Stimulated activated CD4-positive, alpha-beta T cell treated with anti-CD3 and anti-CD28 coated beads, Interleukin-12 subunit alpha, Interleukin-12 subunit beta, amount 100 ng/mL, for 24 hours (primary cell): ENCODE measurements around the gene SNCA.

Experiments used
- DNase-seq, 2 experiments: peaks; one replicate each; pipeline ENCODE4 v3.0.0-alpha.2; 2020; ENCODE audit warnings: low read depth in 2 of 2

Gene SNCA

DNA sequence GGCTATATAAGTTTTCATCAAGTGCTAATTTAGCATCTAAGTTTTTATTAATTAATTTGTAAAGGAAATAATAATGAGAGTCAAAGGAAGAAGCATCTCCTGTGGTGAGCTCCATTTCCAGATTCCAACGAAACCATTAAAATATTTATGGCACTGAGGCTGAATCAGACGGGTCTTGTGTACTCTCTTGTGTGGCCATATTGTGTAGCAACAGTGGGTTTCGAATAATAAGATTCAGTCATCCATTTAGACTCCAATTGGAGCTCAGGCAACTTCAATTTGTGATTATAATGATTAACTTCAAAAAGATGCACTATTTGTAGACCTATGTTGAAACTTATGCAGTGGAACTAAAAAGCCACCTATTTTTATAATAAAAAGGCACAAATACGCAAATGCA lies 82.4 kb downstream of the SNCA start:
- no peak for DNase-seq

DNA sequence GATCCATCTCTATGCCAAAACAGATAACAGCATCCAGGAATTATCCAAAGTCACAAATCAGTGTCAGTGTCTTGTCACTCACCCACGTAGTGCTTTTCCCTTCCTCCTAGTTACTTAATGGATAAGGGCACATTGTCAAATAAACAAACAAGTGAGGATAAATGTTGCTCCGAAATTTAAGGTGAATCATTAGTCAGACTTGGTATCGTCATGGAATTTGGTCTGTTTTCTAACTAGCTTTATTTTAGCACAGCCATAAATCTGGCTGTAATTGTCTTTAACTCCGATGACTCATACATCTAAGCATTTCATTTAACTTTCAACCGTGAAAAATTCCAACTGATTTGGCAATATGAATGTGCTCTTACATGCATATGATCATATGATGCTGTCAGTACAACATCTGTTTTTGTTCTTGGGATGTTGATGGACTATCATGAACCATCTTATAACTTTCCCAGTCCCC lies 83.3 kb downstream of the SNCA start:
- no peak for DNase-seq

DNA sequence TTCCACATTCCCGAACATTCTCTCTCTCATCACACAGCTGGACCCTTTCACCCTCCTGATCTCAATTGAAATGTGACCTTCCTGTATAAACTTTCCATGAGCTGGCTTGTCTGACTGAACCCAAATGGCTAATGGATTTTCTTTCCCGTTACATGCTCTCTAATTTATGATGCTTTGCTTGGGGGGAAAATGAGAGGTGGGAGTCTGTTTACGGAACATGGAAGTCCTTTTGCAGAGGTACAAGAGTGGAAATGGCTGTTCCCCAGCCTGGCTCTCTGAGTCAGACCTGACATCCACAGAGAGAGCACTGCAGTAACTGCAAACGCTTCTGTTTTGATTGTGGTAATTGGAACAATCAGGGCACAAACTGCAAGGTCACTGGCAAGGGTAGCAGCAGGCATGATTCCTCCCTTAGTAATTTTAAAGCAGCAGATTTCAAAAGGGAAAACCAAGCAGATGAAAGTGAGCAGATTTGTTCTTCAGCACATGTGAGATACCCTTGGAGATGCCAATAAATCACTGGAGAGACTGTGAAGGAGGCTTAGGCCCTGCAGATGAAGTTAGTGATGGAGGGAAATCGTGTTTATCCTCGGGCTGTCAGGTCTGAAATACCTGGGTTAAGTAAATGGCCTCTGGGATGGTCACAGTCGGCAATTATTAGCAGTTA lies 83.9 kb downstream of the SNCA start:
- DNase-seq, result no peak

DNA sequence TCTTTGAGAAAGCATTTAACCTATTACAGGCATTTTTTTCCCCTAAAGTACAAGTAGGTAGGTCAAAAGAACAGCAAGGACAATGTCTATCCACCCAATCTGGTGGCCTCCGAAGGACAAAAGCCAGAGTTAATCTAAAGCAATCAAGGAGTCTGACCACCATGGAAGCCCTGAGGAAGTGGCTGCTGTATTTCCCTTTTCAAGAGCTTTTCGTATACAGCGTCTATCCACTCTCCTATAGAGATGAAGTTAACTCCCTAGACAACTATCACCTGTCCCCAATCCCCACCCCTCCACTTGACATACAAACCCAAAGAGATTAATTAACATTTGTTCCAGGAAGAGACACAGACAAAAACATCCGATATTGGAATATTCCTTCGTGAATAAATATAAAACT lies 85.5 kb downstream of the SNCA start:
- no peak for DNase-seq

DNA sequence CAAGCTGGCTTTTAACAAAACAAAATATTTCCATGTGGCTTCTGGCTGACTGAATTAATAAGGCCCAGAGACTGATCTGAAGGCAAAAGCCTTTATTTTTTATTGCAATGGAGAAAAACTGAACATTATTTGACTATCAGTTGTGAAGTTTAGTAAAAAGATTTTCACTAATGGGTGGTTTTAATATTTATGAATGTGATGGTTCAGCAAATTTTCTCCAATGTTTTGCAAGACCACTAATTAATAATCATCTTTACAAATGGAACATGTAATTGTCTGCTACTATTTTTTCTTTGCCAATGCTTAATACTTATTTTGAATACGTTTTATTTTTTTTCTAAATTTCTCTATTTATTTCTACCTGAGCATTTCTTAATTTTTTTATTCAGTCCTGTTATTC lies 90.6 kb downstream of the SNCA start:
- DNase-seq, result no peak

DNA sequence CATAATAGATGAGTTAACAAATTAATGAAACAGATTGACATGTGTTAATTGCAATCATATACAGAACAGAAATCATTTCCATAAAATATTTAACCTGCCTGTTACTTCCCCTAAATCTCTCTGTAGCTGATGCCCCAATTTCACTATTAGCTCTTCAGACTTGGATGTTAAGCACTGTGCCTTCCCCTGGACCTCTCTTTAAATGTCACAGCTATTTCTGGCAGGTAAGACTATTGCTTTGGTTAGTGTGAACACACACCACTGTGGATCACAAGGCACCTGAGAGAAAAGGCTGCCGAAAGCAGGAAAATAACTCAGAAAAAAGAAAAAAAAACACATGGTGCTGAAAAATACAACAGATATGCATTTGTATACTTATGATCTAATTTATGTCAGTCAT lies 91.3 kb downstream of the SNCA start:
- no peak for DNase-seq

DNA sequence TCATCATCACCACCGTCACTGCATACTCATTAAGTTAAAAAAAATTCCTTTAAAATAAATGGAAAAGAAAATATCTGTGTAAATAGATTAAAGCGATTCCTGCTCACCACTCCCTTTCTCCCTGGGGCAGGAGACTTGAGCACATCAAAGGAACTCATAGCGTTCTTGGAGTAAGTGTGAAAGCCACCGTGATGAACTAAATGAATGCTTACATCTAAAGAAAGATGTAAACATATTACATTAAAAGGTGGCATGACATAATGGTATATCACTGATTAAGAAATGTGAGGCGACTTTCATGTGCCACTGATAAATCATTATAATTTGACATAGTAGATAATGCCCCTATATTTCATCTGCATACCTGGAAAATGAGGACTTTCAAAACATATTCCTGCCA lies 92.0 kb downstream of the SNCA start:
- DNase-seq, result no peak

DNA sequence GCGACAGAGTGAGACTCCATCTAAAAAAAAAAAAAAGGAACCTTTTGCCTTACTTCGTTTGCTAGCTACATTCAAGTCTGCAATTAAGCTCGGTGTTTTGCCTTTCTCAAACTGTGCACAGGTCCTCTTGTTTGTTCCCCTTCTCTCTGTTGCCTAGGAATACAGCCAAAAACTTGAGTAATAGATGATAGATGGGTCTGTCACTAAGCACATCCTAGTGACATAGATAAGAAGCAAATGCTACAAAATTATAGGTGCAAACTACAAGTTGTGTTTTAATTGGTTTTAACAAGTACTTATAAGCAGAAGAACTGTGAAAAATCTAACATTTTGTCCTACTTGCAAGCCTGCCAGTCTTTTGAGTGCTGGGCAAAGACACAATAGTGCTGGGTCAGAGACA lies 95.2 kb downstream of the SNCA start:
- no peak for DNase-seq

DNA sequence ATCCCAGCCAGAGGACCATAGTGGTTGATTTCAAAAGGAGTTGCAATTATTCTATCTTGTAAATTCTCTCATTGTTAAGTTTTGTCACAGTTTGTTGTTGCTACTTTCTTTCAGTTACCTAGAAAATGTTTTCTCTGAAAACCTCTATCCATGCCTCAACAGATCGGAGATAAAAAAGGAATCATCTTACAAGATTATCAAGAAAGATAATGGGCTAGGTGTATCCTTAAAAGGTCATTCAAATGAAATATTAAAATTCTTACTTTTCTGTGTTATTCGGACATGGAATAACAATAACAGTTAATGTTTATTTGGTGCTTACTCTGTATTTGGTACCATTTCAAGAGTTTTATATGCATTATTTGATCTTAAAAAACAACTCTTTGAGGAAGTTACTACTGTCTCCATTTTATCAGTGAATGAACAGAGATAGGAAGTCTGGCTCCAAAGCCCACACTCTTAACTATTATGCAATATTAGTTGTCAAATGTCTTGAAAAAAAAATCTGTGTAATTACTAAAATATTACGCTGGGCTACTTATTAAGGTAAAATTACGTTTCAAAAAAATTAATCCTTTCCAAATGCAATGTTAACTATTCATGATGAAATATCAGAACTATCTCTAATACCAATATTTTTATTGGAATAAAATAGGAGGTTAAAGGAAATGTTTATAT lies 97.5 kb downstream of the SNCA start:
- DNase-seq, result no peak

DNA sequence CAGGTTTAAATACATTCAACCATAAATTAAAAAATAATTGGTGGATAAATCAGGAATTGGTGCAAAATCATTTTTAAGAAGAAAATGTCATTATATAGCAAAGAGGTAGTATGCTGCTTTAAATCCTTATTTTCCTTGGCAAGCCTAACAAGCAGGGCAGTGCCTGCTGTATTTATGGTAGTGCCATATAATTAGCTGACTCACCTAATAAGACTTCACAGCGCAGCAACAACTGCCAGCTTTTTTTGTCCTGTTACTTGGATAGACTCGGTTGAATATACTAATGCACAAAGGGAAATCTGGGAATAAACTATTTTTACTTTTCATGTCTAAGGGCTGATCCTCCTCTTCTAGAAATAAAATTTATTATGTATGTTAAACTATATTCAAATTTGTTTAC lies 99.1 kb downstream of the SNCA start:
- no peak for DNase-seq

DNA sequence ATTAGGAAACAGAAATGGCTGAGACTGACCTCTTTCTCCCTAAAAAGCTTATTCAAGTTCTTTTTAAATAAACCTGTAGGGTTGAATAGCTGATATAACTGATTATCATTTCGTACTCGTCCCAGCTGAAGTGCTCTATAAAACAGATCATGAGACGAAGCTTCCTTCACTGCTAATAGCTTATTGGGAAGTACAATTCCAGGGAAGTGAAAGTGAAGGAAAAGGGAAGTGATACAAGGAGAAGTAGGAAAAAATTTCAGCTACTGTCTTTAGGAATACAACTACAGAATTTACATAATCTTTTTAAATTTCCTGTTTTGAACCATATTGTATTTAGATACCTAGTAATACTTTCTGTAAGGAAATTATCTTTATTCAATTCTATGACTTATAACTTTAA lies 103.0 kb downstream of the SNCA start:
- no peak for DNase-seq

DNA sequence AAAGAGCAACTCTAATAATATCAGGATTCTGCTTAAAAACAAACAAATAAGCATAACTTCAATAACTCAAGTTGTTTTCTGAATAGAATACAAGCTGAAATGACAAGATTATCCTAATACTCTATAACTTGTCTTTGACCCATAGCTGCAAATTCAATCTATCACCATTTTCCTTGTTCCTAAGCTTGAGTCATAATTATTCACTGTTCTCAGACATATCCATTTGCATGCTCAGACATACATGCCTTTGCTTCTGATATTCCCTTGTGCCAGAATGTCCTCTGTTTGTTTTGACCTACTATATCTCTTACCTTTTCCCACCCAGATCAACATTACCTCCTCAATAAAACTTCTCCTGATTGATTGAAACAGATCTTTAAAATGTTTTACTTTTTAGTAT lies 109.7 kb downstream of the SNCA start:
- no peak for DNase-seq

DNA sequence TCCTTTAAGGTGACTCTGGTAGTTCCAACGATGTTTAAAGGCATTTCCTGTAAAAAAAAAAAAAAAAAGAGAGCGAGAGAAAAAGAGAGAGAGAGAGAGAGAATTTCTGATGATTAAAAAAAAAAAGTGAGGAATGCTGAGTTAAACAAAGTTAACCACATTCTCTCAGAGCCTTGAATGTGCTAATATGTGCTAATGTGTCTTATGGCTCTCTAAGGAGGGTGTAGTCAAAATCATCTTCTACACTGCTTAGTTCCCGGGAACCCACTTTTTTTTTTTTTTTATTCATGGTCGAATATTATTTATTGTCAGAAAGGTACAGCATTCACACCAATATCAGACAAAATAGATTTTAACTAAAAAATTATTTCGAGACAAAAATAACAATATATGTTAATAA lies 111.7 kb downstream of the SNCA start:
- no peak for DNase-seq

DNA sequence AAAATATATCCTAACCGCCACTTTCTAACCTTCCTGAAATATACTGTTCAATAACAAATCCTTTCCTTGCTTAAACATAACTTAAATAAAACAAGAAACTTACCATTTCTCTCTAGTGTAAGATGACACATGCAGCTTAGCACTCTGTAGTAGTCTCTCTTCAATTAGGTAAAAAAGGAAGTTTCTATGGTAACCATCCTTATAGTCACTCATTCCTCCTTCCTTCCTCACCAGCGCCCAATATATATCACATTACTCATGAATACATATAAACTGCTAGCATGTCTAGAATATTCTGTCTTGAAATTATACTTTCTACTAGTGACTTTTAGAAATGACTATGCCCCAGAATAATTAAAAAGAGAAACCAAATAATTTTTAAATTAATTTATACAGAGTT lies 112.2 kb downstream of the SNCA start:
- DNase-seq, result no peak

DNA sequence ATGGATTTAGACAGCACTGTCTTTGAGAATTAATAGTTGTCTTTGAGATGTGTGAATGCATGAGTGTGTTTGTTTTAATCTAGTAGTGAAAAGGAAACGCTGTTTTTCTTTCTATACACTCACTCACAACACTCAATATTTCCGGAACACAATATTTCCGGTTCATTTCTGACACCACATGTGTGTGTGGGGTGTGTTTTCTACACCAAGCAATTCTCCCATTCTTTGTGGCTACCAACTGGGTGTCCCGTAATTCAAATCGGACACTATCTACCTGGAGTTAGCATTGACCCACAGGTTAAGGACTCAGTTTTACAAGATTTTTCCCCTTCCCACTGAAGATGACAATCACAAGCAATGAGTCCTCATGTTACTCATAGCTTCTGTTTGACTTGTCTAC lies 113.9 kb downstream of the SNCA start:
- DNase-seq, result no peak

DNA sequence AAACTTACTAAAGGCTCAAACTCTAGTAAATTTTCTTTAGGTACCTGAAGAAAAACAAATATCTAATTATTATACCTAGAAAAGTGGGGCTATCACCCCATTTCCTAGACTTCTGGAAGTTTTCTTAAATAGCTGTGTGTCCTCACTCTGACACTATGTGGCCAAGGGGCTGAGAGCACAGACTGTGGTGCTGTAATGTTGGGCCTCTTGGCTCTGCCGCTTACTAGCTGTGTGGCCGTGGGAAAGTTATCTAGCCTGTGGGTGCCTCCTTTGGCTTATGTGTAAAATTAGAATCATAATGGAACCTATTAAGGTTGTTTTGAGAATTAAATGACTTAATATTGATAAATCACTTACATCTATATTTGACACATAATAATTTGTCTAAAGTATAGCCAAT lies 114.4 kb downstream of the SNCA start:
- DNase-seq, result no peak

DNA sequence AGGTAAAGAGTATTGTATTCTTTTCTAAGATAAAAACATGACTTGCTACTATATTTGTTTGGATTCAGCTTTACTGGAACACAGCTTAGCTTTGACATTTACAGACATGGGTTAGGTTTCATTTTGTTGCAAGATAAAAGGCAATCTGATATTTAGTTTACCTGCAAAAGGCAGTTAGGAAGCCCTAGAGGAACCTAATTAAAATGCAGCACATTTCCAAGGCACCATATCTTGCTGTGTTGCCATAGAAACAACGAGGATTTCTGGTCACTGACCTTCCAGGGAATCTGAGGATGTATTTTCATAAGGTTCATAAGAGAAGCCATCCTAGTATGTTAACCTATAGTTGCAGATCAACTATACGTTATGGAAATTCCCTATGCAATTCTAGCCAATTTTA lies 116.0 kb downstream of the SNCA start:
- DNase-seq, result no peak

DNA sequence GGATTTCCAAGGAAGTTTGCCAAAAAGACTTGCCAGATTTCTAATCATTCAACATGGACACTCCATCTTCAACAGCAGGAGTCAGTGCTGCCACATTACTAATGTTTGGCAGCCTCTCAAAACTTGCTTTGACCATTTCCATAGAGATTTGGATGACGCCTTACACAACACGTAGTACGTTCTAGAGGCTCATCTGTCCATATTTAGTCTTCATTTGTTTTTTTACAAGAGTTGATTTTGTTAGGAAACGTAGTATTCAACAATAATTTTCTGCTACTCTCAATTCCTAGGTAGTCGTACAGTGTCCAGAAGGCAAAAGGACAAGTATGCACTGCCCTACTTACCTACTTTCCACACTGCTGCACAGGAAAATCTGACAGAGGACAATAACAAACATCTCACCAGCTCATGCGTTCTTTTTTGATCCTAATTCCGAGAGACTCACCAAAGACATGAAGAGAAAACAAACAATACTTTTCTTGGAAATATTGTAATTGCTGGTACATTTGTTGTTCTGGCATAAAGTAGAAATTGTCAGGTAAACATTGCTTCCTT lies 117.3 kb downstream of the SNCA start:
- DNase-seq, result no peak

DNA sequence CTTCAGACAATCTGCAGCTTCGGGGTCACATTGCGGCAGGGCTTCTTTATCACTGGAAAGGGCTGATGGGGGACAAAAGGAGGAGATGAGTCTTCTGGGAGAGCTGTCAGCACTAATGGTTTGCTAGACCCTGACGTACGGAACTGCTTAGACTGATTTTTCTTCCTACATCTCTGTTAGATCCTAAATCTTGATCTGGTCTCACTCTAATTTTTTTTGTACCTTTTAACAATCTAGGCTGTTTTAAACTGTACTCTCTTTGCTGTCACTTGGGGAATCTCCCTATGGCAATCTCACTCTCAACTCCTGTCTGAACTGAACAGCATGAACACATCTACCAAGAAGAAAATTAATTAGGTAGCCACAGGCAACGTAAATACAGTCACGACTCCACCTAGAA lies 120.1 kb downstream of the SNCA start:
- DNase-seq, result no peak

DNA sequence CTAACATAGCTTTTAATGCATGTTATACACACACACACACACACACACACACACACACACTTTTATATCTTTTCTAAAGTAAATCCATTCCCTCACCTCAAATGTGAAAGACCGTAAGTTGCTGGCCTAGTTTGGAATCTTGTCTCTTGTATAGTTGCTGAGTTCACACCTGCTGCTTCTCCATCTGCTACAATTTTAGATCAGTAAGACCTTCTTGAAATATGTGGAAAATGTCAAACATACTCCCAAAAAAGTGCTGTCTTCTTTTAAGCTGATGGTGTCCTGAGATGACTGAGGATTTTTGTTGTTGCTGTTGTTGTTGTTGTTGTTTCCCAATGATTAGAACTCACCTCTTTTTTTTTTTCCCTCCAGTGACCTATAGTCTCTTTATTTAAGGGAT lies 121.3 kb downstream of the SNCA start:
- DNase-seq, result no peak

DNA sequence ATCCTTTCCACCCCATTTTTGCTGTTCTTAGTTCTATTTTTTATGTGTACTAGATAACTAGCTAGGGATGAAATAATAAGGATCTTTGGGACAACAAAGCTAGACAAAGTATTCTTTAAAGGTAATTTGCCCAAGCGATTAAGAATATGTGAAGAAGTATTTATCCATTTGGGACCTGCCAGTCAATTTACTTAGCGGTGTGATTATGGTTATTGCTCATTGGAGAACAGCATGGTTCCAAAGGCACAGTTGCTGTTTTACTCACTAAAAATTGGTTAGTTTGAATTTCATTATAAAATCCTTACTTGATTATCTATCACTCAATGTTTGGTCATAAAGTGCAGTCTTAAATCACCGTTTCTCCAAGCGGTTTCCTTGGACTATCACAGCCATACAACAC lies 124.1 kb downstream of the SNCA start:
- no peak for DNase-seq

DNA sequence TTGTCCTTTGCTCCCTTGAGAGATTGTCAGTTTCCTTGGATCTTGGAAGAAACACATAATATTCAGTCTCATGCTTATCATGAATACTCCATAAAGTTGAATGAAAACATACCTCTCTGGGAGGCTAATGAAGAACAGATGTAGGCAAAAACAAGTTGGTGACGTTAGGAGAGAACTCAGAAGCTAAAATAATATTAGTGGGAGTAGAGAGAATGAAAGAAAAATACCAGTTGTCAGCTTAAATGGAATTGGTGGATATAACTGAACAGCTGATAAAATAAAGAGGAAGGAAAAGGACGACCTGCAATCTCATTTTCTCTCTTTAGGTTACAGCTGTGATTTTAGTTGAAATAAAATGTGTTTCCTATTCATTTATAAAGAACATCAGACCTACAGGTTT lies 124.8 kb downstream of the SNCA start:
- DNase-seq, result no peak

DNA sequence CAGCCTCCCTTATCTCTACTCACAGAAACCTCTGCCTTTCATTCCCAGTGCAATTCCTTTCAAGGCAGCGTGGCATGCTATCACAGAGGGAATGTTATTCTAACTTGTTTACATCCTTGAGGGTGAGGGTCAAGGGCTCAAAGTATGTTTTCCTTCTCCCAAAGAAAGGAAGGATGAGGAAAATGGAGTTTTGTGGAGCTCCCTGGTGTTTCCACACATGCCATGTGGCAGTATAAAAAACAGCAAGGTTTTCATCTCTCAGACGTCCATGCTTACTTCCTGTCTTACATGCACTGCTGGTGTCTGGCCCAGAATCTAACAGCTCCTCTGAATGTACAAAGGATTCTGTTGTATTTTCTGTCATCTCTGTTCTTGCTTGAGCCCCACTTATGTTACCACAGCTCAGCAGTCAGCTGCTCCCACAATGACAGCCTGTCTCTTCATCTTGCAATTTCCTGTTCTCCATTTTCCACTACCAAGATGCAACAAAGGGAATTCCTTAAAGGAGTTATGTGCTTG lies 128.0 kb downstream of the SNCA start:
- no peak for DNase-seq
